ENCODE measurements around the gene PLSCR4. TPM values are rescaled to one million over a fixed set of nuclear protein-coding genes. Genes with fewer than 3 reads are reported as not detected.

PLSCR4 gene
- total RNA-seq, 1 experiment from 2014 or later = 4.4 TPM

GRCh38 chr3:146162561-146162960 lies 88.3 kb downstream of the PLSCR4 start:
- TF ChIP-seq CTCF (IDR thresholded peaks at IDR 0.05; ENCODE audit: unreplicated experiment) = no peak
- Mint-ChIP-seq H3K4me3 (ENCODE audit: unreplicated experiment) (peak overlapping the region; percentile 86), H3K9me3 (ENCODE audit: unreplicated experiment) (no peaks in the 10 kb centered on the region), H3K36me3 (ENCODE audit: insufficient read depth, unreplicated experiment) (no peaks in the 10 kb centered on the region), H3K27me3 (ENCODE audit: insufficient read depth, unreplicated experiment) (no peaks in the 10 kb centered on the region), H3K27ac (ENCODE audit: low read depth, unreplicated experiment) (peak overlapping the region; percentile 86), H3K4me1 (ENCODE audit: insufficient read depth, unreplicated experiment) (peaks cover 45% of the 10 kb centered on the region)
- ChIA-PET CTCF (interaction anchor here (0.7 to 4.9 kb wide), 4 partner anchors 27 to 449 kb away, joined by 3 to 45 read pairs (median 4); no protein-coding TSS in a partner anchor), POLR2A (interaction anchor here (1.1 to 5.0 kb wide), 6 partner anchors 19 to 382 kb away, joined by 3 to 27 read pairs (median 12); partner anchors contain the start of gene PLSCR1)
- intact Hi-C loops (cut with micrococcal nuclease) = loop anchor here (5.0 kb wide), 1 partner anchor 35 kb away; no protein-coding TSS in a partner anchor
- DNase-seq (ENCODE audit: unreplicated experiment) = peak; percentile 47
- no TSS peak for BruUV-seq (replicated peaks)

DNA sequence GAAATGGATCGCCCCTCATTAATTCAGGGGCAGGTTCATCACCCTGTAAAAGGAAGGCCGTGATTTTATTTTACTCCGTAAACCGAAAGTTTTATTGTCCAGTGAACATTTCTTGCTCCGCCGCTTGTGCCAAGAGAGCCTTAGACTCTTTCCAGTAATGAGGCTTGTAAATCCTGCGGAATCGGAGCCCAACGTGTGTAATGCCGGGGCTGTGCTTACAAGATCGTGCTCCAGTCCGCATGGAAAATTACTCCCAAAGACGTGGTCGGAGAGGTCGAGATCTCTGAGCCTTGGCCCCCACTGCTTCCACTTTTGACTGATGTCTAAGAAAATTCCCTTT lies 89.3 kb downstream of the PLSCR4 start:
- BruUV-seq (replicated peaks) = TSS peak; percentile 86
- Mint-ChIP-seq H3K27ac (ENCODE audit: low read depth, unreplicated experiment) (peak overlapping the region; percentile 86), H3K36me3 (ENCODE audit: insufficient read depth, unreplicated experiment) (no peaks in the 10 kb centered on the region), H3K4me3 (ENCODE audit: unreplicated experiment) (peak overlapping the region; percentile 86), H3K9me3 (ENCODE audit: unreplicated experiment) (no peaks in the 10 kb centered on the region), H3K4me1 (ENCODE audit: insufficient read depth, unreplicated experiment) (peaks cover 42% of the 10 kb centered on the region), H3K27me3 (ENCODE audit: insufficient read depth, unreplicated experiment) (no peaks in the 10 kb centered on the region)
- ChIA-PET POLR2A (interaction anchor here (0.7 to 5.6 kb wide), 22 partner anchors 9 to 383 kb away, joined by 3 to 36 read pairs (median 5); partner anchors contain the start of gene PLSCR1), CTCF (interaction anchor here (0.6 to 4.9 kb wide), 9 partner anchors 24 to 419 kb away, joined by 3 to 45 read pairs (median 3); no protein-coding TSS in a partner anchor)
- intact Hi-C loops (cut with micrococcal nuclease) = loop anchor here (5.0 kb wide), 1 partner anchor 34 kb away; no protein-coding TSS in a partner anchor
- no peak for TF ChIP-seq CTCF (IDR thresholded peaks at IDR 0.05; ENCODE audit: unreplicated experiment)
- peak; percentile 52 for DNase-seq (ENCODE audit: unreplicated experiment)

- H3K36me3 Mint-ChIP-seq (ENCODE audit: insufficient read depth, unreplicated experiment) = no peaks in the 10 kb centered on the region
- no TSS peak for BruUV-seq (replicated peaks)
- TF ChIP-seq CTCF (IDR thresholded peaks at IDR 0.05; ENCODE audit: unreplicated experiment) = no peak
- H3K27ac Mint-ChIP-seq (ENCODE audit: low read depth, unreplicated experiment) = peak within 1 kb of the TSS; percentile 86
- H3K9me3 Mint-ChIP-seq (ENCODE audit: unreplicated experiment) = no peaks in the 10 kb centered on the region
- H3K27me3 Mint-ChIP-seq (ENCODE audit: insufficient read depth, unreplicated experiment) = no peaks in the 10 kb centered on the region
- intact Hi-C loops (cut with micrococcal nuclease) = loop anchor here (1.0 to 5.0 kb wide), 3 partner anchors 23 to 96 kb away; no protein-coding TSS in a partner anchor
- H3K4me3 Mint-ChIP-seq (ENCODE audit: unreplicated experiment) = peak within 1 kb of the TSS; percentile 86
- POLR2A ChIA-PET = interaction anchor here (0.7 to 5.6 kb wide), 26 partner anchors 9 to 420 kb away, joined by 3 to 36 read pairs (median 5); partner anchors contain the start of gene PLSCR1
- peaks cover 44% of the 10 kb centered on the region for H3K4me1 Mint-ChIP-seq (ENCODE audit: insufficient read depth, unreplicated experiment)
- peak; percentile 75 for DNase-seq (ENCODE audit: unreplicated experiment)
- CTCF ChIA-PET = interaction anchor here (0.6 to 4.9 kb wide), 18 partner anchors 8 to 420 kb away, joined by 3 to 45 read pairs (median 4); no protein-coding TSS in a partner anchor
These were observed 89.8 kb downstream of the PLSCR4 start, which contains the start of gene PLOD2 for GRCh38 chr3:146160964-146161662. PLOD2 (minus strand) TSS chr3:146161184; CDS start chr3:146160989, 195 bp downstream.

Data from MCF 10A (cell line).